ENCODE measurements around the gene CUL4A. TPM values are rescaled to one million over a fixed set of nuclear protein-coding genes. Genes with fewer than 3 reads are reported as not detected.
"Not testable (repeated sequence)": the region's sequence is repeated elsewhere in the genome, so short reads cannot be mapped to it uniquely, and the experiment has no call there.

CUL4A gene
- polyA plus RNA-seq, result 10 to 100 TPM; 30.2 to 80.1 (median 32.5) TPM
- long read RNA-seq, donor 1, result 0 reads
- long read RNA-seq, donor 2, transcript CUL4A-202 (20 exons, 2,364 nt), result major isoform, 7 of 9 reads
- long read RNA-seq, donor 2, partial matches to known transcripts, result 0 of 9 reads
- long read RNA-seq, donor 2, other reads (novel, unspliced or antisense), result 0 of 9 reads
- long read RNA-seq, donor 3, partial matches to known transcripts, result 0 of 5 reads
- long read RNA-seq, donor 3, other reads (novel, unspliced or antisense), result 0 of 5 reads
- long read RNA-seq, donor 4, result 0 reads
- long read RNA-seq, donor 5, partial matches to known transcripts, result 6 of 6 reads
- long read RNA-seq, donor 5, other reads (novel, unspliced or antisense), result 0 of 6 reads
- long read RNA-seq, donor 6, partial matches to known transcripts, result 0 of 4 reads
- long read RNA-seq, donor 6, other reads (novel, unspliced or antisense), result 0 of 4 reads
- long read RNA-seq, donor 7, result 0 reads
- long read RNA-seq, donor 8, partial matches to known transcripts, result 0 of 1 reads
- long read RNA-seq, donor 8, other reads (novel, unspliced or antisense), result 0 of 1 reads
- long read RNA-seq, donor 9, partial matches to known transcripts, result 0 of 1 reads
- long read RNA-seq, donor 9, other reads (novel, unspliced or antisense), result 0 of 1 reads
- long read RNA-seq, donor 10, transcript CUL4A-202 (20 exons, 2,364 nt), result major isoform, 8 of 8 reads
- long read RNA-seq, donor 10, partial matches to known transcripts, result 0 of 8 reads
- long read RNA-seq, donor 10, other reads (novel, unspliced or antisense), result 0 of 8 reads

- peaks cover 1 to 26% (median 2%) of the 10 kb centered on the region in 3 donors for H3K36me3 ChIP-seq (ENCODE audit: control insufficient read depth in 3 of 3, insufficient read depth in 2 of 3, low read depth in 1 of 3, low read length in 3 of 3)
- H3K27me3 ChIP-seq (ENCODE audit: control insufficient read depth in 3 of 3, insufficient read depth in 3 of 3, low read length in 3 of 3), result no peaks in the 10 kb centered on the region
- FAIRE-seq, result no peak
- DNase-seq, result peak; percentile 80 to 93
- WGBS, 3 donors, result 0 to 1% (median 1%) methylated on average over 13 to 66 of the region's 66 CpGs
- peak within 1 kb of the TSS; percentile 85 to 93 (median 92) for H3K4me3 ChIP-seq (ENCODE audit: low read depth in 1 of 3, low read length in 3 of 3)
- H3K9me3 ChIP-seq (ENCODE audit: control insufficient read depth in 2 of 2, insufficient read depth in 1 of 2, low read depth in 1 of 2, low read length in 1 of 2), result no peaks in the 10 kb centered on the region
- peaks cover 0 to 10% (median 6%) of the 10 kb centered on the region in 3 donors for H3K4me1 ChIP-seq (ENCODE audit: control insufficient read depth in 3 of 3, insufficient read depth in 2 of 3, low read depth in 1 of 3, low read length in 2 of 3)
- peak within 1 kb of the TSS; percentile 98 to 100 (median 99) for H3K27ac ChIP-seq (ENCODE audit: low read depth in 1 of 3, low read length in 2 of 3)
These were observed at the start of gene CUL4A for GRCh38 chr13:113209336-113209758. Gene CUL4A (plus strand): TSS chr13:113209613. CDS start chr13:113209628, 15 bp downstream.

GRCh38 chr13:113159701-113160100 is 49.7 kb upstream of the CUL4A start:
- no peak for DNase-seq

GRCh38 chr13:113160983-113161382 is 48.4 kb upstream of the CUL4A start:
- peaks cover 0 to 13% (median 0%) of the 10 kb centered on the region in 3 donors for H3K4me1 ChIP-seq (ENCODE audit: control insufficient read depth in 3 of 3, insufficient read depth in 2 of 3, low read depth in 1 of 3, low read length in 2 of 3)
- no peak for FAIRE-seq
- no peak overlapping the region for H3K4me3 ChIP-seq (ENCODE audit: low read depth in 1 of 3, low read length in 3 of 3)
- H3K27me3 ChIP-seq (ENCODE audit: control insufficient read depth in 3 of 3, insufficient read depth in 3 of 3, low read length in 3 of 3), result peaks cover 0 to 22% (median 8%) of the 10 kb centered on the region in 3 donors
- no peaks in the 10 kb centered on the region for H3K9me3 ChIP-seq (ENCODE audit: control insufficient read depth in 2 of 2, insufficient read depth in 1 of 2, low read depth in 1 of 2, low read length in 1 of 2)
- DNase-seq, result no peak
- H3K27ac ChIP-seq (ENCODE audit: low read depth in 1 of 3, low read length in 2 of 3), result no peak overlapping the region
- H3K36me3 ChIP-seq (ENCODE audit: control insufficient read depth in 3 of 3, insufficient read depth in 2 of 3, low read depth in 1 of 3, low read length in 3 of 3), result no peaks in the 10 kb centered on the region
- WGBS, 3 donors, result 70 to 78% (median 77%) methylated on average over 12 of the region's 12 CpGs

More at GRCh38 chr13:113159701-113160100, 49.7 kb upstream of the CUL4A start:
- Histone ChIP-seq H3K4me3 (ENCODE audit: low read depth in 1 of 3, low read length in 3 of 3) (no peak overlapping the region), H3K27me3 (ENCODE audit: control insufficient read depth in 3 of 3, insufficient read depth in 3 of 3, low read length in 3 of 3) (peaks cover 0 to 22% (median 8%) of the 10 kb centered on the region in 3 donors), H3K9me3 (ENCODE audit: control insufficient read depth in 2 of 2, insufficient read depth in 1 of 2, low read depth in 1 of 2, low read length in 1 of 2) (no peaks in the 10 kb centered on the region), H3K27ac (ENCODE audit: low read depth in 1 of 3, low read length in 2 of 3) (no peak overlapping the region), H3K36me3 (ENCODE audit: control insufficient read depth in 3 of 3, insufficient read depth in 2 of 3, low read depth in 1 of 3, low read length in 3 of 3) (no peaks in the 10 kb centered on the region), H3K4me1 (ENCODE audit: control insufficient read depth in 3 of 3, insufficient read depth in 2 of 3, low read depth in 1 of 3, low read length in 2 of 3) (peaks cover 0 to 13% (median 0%) of the 10 kb centered on the region in 3 donors)
- FAIRE-seq, result no peak
- WGBS, 3 donors, result 81 to 82% (median 82%) methylated on average over 20 of the region's 20 CpGs

- DNase-seq, result no peak
- Histone ChIP-seq H3K27ac (ENCODE audit: low read depth in 1 of 3, low read length in 2 of 3) (no peak overlapping the region), H3K27me3 (ENCODE audit: control insufficient read depth in 3 of 3, insufficient read depth in 3 of 3, low read length in 3 of 3) (peaks cover 0 to 22% (median 8%) of the 10 kb centered on the region in 3 donors), H3K36me3 (ENCODE audit: control insufficient read depth in 3 of 3, insufficient read depth in 2 of 3, low read depth in 1 of 3, low read length in 3 of 3) (no peaks in the 10 kb centered on the region), H3K4me1 (ENCODE audit: control insufficient read depth in 3 of 3, insufficient read depth in 2 of 3, low read depth in 1 of 3, low read length in 2 of 3) (peaks cover 0 to 13% (median 0%) of the 10 kb centered on the region in 3 donors), H3K4me3 (ENCODE audit: low read depth in 1 of 3, low read length in 3 of 3) (no peak overlapping the region), H3K9me3 (ENCODE audit: control insufficient read depth in 2 of 2, insufficient read depth in 1 of 2, low read depth in 1 of 2, low read length in 1 of 2) (no peaks in the 10 kb centered on the region)
- WGBS, 3 donors, result 37 to 50% (median 38%) methylated on average over 15 to 16 of the region's 16 CpGs
- no peak for FAIRE-seq
These were observed 48.0 kb upstream of the CUL4A start for GRCh38 chr13:113161433-113161832.

GRCh38 chr13:113161975-113162374 is 47.4 kb upstream of the CUL4A start:
- not testable (repeated sequence) for H3K36me3 ChIP-seq (ENCODE audit: control insufficient read depth in 3 of 3, insufficient read depth in 2 of 3, low read depth in 1 of 3, low read length in 3 of 3); H3K9me3 ChIP-seq (ENCODE audit: control insufficient read depth in 2 of 2, insufficient read depth in 1 of 2, low read depth in 1 of 2, low read length in 1 of 2); FAIRE-seq; H3K27ac ChIP-seq (ENCODE audit: low read depth in 1 of 3, low read length in 2 of 3); H3K4me3 ChIP-seq (ENCODE audit: low read depth in 1 of 3, low read length in 3 of 3); DNase-seq
- WGBS, 3 donors, result 18 to 30% (median 19%) methylated on average over 7 to 12 of the region's 13 CpGs
- peaks cover 0 to 22% (median 8%) of the 10 kb centered on the region in 3 donors for H3K27me3 ChIP-seq (ENCODE audit: control insufficient read depth in 3 of 3, insufficient read depth in 3 of 3, low read length in 3 of 3)
- peaks cover 0 to 16% (median 0%) of the 10 kb centered on the region in 3 donors for H3K4me1 ChIP-seq (ENCODE audit: control insufficient read depth in 3 of 3, insufficient read depth in 2 of 3, low read depth in 1 of 3, low read length in 2 of 3)

GRCh38 chr13:113162783-113163685 is 46.4 kb upstream of the CUL4A start:
- H3K4me3 ChIP-seq (ENCODE audit: low read depth in 1 of 3, low read length in 3 of 3), result no peak overlapping the region
- peaks cover 0 to 22% (median 8%) of the 10 kb centered on the region in 3 donors for H3K27me3 ChIP-seq (ENCODE audit: control insufficient read depth in 3 of 3, insufficient read depth in 3 of 3, low read length in 3 of 3)
- H3K9me3 ChIP-seq (ENCODE audit: control insufficient read depth in 2 of 2, insufficient read depth in 1 of 2, low read depth in 1 of 2, low read length in 1 of 2), result peaks cover 0 to 3% of the 10 kb centered on the region in 2 donors
- FAIRE-seq, result no peak
- peaks cover 0 to 14% (median 0%) of the 10 kb centered on the region in 3 donors for H3K4me1 ChIP-seq (ENCODE audit: control insufficient read depth in 3 of 3, insufficient read depth in 2 of 3, low read depth in 1 of 3, low read length in 2 of 3)
- peaks cover 0 to 3% (median 0%) of the 10 kb centered on the region in 3 donors for H3K36me3 ChIP-seq (ENCODE audit: control insufficient read depth in 3 of 3, insufficient read depth in 2 of 3, low read depth in 1 of 3, low read length in 3 of 3)
- DNase-seq, result no peak
- no peak overlapping the region for H3K27ac ChIP-seq (ENCODE audit: low read depth in 1 of 3, low read length in 2 of 3)
- WGBS, 3 donors, result 21 to 32% (median 29%) methylated on average over 25 of the region's 25 CpGs

- Histone ChIP-seq H3K27me3 (ENCODE audit: control insufficient read depth in 3 of 3, insufficient read depth in 3 of 3, low read length in 3 of 3) (peaks cover 0 to 22% (median 8%) of the 10 kb centered on the region in 3 donors), H3K4me3 (ENCODE audit: low read depth in 1 of 3, low read length in 3 of 3) (no peak overlapping the region), H3K27ac (ENCODE audit: low read depth in 1 of 3, low read length in 2 of 3) (no peak overlapping the region), H3K4me1 (ENCODE audit: control insufficient read depth in 3 of 3, insufficient read depth in 2 of 3, low read depth in 1 of 3, low read length in 2 of 3) (peaks cover 0 to 8% (median 0%) of the 10 kb centered on the region in 3 donors), H3K36me3 (ENCODE audit: control insufficient read depth in 3 of 3, insufficient read depth in 2 of 3, low read depth in 1 of 3, low read length in 3 of 3) (peaks cover 0 to 10% (median 0%) of the 10 kb centered on the region in 3 donors), H3K9me3 (ENCODE audit: control insufficient read depth in 2 of 2, insufficient read depth in 1 of 2, low read depth in 1 of 2, low read length in 1 of 2) (peaks cover 0 to 3% of the 10 kb centered on the region in 2 donors)
- FAIRE-seq (no peak), DNase-seq (no peak)
- WGBS, 3 donors, result 75 to 89% (median 88%) methylated on average over 12 of the region's 12 CpGs
These were observed 44.9 kb upstream of the CUL4A start for GRCh38 chr13:113164492-113164891.
